LNCaP clone FGC (cell line): ENCODE results near the gene ADAMTS7.

Experiments
- DNase-seq: peaks from one replicate; pipeline ENCODE4 v3.0.0-alpha.2; 2011; ENCODE audit warnings: low read depth
- H3K4me3 ChIP-seq: 2 replicates; pipeline ENCODE4 v1.5.1; 2011; ENCODE audit warnings: mild to moderate bottlenecking, low read depth, low read length, control low read depth
- CTCF ChIP-seq: IDR thresholded peaks from 2 replicates; pipeline ENCODE4 v1.5.1; 2012; ENCODE audit warnings: mild to moderate bottlenecking; ENCODE audit not compliant: control insufficient read depth, insufficient read depth; ENCODE audit errors: extremely low read depth

The ADAMTS7 gene

GRCh38 chr15:78811124-78811824 lies at the start of gene ADAMTS7:
Gene ADAMTS7, minus strand, starts transcription at chr15:78811464. Its CDS starts 244 bp downstream, at chr15:78811220.
- peak within 1 kb of the TSS; percentile 52 for H3K4me3 ChIP-seq
- peak; percentile 56 for TF ChIP-seq CTCF
- no peak for DNase-seq

- H3K4me3 ChIP-seq = peak overlapping the region; percentile 55
- DNase-seq = peak; percentile 70
- TF ChIP-seq CTCF = peak; percentile 53
Observed at GRCh38 chr15:78859971-78860719, 48.9 kb upstream of the ADAMTS7 start.

- no peak overlapping the region for H3K4me3 ChIP-seq
- no peak for DNase-seq
- TF ChIP-seq CTCF = no peak
Observed at GRCh38 chr15:78855746-78856145, 44.5 kb upstream of the ADAMTS7 start.

- DNase-seq = no peak
- H3K4me3 ChIP-seq = no peak overlapping the region
- TF ChIP-seq CTCF = no peak
Observed at GRCh38 chr15:78854833-78855372, 43.6 kb upstream of the ADAMTS7 start.

GRCh38 chr15:78853500-78853899 lies 42.2 kb upstream of the ADAMTS7 start:
- H3K4me3 ChIP-seq = no peak overlapping the region
- no peak for DNase-seq
- TF ChIP-seq CTCF = no peak

GRCh38 chr15:78850941-78851755 lies 39.9 kb upstream of the ADAMTS7 start:
- no peak for DNase-seq
- no peak overlapping the region for H3K4me3 ChIP-seq
- TF ChIP-seq CTCF = no peak
